Right renal pelvis (tissue), 4 donors: Measurements from ENCODE around the gene STARD3. TPM values are rescaled to one million over a fixed set of nuclear protein-coding genes. Genes with fewer than 3 reads are reported as not detected.

ENCODE experiments used
- DNase-seq, 4 donors: peaks; one replicate each; pipeline ENCODE4 v3.0.0-alpha.2; 2013; ENCODE audit warnings: low read depth in 4 of 4, low spot score in 3 of 4, missing footprints in 1 of 4
- polyA plus RNA-seq, 4 donors: library from polyadenylated mRNA; unstranded; fragments of 120-200 nt; gene quantifications; one replicate each; pipeline ENCODE4 v1.2.1, GENCODE V29; 2013; ENCODE audit not compliant: insufficient read length in 4 of 4

The STARD3 gene
- polyA plus RNA-seq, 4 donors, result 43.9 to 57.6 (median 48.6) TPM

DNA sequence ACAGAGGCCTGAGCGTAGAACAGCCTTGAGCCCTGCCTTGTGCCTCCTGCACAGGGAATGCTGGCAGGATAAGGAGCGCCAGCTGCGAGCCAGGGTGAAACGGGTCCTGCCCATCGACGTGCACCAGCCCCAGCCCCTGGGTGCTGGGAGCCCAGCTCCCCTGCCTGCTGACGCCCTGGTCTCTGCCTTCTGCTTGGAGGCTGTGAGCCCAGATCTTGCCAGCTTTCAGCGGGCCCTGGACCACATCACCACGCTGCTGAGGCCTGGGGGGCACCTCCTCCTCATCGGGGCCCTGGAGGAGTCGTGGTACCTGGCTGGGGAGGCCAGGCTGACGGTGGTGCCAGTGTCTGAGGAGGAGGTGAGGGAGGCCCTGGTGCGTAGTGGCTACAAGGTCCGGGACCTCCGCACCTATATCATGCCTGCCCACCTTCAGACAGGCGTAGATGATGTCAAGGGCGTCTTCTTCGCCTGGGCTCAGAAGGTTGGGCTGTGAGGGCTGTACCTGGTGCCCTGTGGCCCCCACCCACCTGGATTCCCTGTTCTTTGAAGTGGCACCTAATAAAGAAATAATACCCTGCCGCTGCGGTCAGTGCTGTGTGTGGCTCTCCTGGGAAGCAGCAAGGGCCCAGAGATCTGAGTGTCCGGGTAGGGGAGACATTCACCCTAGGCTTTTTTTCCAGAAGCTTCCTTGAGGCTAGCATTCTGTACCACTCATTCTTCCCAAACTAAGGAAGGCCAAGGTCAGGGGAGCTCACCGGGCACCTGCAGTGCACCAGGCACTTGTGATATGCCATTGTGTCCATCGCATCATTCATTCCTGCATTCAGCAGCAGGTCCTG, 33.2 kb downstream of the STARD3 start:
- no peak for DNase-seq

DNA sequence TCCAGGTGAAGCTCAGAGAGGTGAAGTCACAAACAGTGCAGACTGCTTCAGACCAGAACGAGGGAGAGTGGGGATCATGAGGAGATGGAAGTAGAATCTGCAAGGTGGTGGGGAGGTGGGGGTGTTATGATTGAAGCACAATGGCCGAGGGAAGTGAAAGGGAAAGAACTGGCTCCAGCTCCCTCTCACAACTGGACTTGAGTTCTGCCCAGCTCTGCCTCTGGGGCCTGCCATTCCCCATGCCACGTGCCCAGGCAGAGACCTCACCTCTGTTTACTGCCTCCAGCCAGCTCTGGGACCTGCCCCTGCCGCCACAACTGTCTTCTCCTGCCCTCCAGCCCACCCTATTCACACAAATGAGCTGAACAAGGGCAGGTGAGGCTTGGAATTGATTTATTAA, 33.8 kb downstream of the STARD3 start:
- DNase-seq, result no peak

DNA sequence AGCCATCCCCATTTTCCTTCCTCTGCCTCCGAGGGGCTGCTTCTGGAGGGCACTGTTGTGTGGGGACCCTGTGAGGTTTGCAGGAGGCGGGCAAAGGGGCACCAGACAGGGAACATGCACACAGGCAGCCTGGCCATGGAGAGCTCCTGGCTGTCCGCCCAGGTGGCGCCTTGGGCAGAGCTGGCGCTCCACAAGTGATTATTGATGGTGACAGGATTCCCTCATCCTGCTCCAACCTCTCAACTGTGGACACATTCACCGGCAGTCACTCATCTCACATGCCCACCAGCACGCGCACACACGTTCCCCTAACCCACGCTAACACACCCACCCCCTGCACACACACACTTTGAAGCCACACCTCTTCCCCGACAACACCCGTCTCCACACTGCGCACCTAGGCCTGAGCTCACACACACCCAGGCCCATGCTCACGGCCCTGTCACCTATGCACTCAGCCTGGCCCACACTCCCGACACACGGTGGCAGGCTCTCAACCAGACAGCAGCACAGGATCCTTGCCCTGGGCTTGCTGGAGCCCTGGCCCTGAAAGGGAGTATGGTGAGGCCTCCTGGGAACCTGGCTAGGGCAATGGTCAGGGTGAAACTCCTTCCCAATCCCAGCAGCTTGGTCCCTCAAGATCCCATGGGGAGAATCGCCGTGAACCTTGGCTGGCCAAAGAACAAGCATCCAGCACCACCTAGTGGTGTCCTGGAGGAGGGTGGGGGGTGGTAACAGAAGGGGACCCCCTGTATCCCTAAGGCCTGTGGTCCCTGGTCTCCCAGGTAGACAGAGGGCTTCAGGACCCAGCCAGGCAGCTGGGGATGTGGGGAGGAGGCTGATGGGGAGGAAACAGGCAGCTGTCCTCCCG, 34.9 kb downstream of the STARD3 start:
- DNase-seq, result no peak

DNA sequence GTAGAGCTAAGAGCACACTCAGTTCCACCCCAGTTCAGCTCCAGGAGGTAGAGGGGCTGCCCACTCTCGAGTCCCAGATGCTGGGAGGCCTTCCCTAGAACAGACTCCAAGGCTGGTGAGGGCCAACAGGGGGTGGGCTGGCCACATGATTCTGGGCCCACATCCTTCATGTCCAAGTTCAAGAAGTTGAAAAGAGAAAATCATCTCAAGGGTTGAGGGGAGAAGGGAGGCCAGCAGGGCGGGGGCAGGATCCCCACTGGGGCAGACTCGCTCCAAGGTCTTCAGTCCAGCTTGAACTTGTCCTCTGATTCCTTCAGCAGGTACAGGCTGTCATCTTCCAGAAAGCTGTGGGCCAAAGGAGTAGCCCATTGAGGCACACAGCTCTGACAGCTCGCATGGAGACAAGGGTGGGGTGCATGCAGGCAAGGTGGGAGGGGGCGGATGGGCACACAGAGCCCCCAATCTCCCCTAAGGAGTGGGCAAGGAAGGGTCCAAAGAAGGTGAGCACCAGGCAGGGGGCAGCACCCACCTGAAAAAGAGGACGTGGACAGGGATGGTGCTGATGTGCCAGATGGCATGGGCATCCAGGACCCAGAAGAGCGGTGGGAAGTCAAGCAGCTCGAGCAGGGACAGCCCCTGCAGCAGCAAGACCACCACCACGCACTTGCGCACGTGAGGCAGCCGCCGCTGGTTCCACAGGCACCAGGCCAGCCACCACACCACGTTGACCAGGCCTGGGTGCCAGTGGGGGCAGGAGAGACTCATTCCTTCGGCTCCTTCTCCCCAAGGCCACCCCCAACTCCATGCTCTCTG, 35.8 kb downstream of the STARD3 start:
- no peak for DNase-seq

DNA sequence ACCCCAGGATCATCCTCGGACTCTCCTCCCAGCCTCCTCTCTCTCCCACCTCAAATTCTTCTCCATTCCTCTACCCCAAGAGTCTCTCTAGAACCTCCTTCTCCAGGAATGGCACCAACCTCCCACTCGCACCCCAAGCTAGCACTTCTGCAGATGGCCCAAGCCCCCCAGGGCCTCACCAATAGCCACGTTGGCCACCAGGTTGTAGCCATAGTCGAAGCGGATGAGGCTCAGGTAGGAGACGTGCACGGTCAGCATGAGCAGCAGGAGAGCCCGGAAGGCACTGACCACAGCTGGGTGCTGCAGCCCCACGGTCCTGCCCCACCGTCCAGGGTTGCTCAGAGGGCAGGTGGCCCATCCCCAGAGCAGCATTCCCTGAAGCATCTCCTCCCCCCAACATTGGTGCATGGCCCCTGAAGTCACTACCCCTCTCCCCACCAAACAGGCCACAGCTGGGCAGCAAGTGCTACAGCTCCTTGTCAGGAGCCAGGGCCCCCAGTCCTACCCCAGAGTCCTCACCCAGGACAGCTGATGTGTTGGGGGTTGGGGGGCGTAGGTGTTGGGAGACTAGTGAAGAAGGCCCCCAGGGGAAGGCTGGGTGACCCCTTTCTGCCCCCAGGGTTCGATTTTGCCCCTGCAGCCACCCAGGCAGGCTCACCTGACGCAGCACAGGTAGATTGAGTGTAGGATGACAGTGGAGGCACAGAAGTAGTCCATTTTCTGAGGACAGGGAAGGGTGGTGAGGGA, 36.6 kb downstream of the STARD3 start:
- DNase-seq, result no peak

DNA sequence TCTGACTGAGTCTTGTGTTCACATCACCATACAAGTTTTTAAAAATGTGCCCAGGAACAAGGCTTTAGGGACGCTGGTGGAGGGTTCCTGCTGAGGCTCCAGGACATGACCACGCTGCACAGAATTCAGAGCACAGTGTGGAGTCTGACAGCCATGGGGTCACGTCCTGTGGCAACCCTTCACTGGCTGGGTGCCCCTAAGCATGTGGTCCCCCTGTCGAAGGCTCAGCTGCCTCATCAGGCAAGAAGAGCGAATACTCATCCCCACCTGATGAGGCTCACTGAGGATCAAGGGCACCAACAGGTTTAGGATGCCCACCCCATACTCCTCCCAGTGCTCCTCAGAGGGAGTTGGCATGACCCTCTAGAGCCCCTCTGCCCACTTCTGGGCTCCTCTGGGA, 37.2 kb downstream of the STARD3 start:
- DNase-seq, result no peak

DNA sequence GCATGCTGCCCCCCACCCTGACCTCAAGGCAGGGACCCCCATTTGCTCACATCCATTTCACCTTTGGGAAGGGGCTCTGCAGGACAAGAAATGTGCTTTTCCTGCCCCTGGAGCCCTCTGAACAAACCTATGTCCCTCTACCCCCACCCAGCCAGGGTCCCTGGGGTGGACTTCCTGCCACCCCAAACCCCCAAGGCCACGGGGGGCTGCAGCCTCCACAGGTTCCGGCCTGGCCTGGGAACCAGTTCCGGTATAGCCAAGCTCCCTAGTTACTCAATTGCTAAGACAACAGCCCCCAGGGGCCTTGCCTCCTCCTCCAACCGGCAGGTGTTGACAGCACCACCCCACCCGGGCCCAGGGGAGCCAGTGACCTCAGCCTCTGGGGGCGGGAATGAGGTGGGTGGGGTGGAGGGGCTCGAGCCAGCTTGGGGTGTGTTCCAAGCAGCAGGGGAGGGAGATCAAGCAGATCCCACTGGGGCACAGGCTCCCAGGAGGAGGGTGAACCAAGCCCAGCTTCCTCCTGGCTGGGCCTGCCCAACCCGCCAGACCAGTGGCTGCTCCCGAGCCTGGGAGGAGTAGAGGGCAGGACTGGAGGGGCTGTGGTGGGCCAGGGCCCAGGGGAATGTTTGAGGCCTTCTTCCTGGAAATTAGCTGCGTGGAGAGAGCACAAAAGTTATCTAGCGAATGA, 37.9 kb downstream of the STARD3 start:
- no peak for DNase-seq

DNA sequence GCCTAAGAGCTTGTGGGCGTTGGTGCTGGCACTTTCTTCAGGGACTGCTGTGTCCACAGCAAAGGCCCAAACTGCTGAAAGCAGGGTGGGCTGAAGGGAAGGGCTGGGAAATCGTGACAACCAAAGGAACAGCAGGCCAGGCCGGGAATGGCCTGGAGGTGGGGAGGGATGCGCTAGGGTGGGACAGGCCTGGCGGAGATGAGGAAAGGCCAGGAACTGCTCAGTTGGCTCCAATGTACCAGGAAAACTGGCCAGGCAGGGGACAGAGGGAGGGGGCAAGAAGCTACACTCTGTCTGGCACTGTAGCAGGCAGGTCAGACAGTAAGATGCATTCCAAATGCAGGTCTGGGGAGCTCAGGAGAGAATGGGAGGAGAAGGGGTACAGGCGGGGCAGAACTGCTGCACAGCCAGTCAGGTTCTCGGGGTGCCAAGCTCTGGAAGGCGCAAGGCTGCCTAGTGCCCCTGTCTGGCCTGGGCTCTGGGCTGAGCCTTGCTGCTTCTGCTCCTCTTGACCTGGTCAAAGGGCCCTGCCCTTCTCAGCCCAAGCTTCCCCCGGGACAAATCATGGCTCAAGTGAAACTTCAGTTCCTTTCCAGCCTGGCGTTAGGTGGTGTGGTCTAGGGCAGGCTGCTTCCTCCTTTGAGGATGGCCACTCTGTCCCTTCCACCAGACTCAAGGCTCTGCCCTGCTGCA, 38.6 kb downstream of the STARD3 start:
- DNase-seq, result no peak

DNA sequence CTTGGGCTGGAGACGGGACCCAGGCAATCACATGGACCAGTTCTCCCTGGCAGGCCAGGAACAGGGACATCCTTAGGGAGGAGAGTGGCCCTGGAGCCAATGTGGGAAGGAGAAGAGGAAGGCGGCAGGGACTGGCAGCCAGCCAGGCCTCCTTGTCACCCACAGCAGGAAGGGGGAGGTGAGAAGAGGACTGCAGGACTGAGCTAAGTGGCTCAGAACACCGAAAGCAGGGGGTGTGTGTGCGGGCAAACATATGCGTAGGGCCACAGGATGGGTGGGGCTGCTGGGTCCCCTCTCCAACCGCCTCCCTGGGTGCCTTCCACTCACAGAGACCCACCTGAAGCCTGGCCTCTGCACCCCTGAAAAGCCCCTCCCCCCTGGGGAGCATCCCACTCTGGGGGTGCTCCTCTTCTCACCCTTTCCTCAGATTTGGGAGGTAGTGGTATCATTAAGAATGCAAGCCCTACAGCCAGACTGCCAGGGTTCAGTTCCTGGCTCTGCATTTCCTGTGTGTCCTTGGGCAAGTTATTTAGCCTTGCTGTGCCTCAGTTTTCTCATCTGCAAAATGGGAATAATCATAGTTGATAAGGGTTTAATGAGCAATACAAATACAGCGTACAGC, 39.4 kb downstream of the STARD3 start:
- DNase-seq, result no peak

DNA sequence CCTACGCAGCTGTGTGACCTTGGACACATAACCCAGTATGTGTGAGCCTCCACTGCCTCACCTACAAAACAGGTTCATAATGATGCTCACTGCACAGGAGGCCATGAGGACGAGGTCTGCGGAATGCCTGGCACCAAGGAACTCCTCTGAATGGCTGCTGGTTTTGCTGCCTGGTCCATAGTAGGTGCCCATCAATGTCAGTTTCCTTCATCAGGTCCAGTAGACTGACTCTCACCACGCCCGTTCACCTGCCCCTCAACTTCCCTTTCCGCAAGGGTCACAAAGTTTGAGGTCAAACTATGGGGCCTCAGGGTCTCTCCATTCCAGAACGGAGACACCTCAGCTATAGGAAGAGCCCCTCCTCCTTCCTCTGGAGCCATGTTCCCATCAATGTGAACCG, 40.1 kb downstream of the STARD3 start:
- DNase-seq, result no peak

DNA sequence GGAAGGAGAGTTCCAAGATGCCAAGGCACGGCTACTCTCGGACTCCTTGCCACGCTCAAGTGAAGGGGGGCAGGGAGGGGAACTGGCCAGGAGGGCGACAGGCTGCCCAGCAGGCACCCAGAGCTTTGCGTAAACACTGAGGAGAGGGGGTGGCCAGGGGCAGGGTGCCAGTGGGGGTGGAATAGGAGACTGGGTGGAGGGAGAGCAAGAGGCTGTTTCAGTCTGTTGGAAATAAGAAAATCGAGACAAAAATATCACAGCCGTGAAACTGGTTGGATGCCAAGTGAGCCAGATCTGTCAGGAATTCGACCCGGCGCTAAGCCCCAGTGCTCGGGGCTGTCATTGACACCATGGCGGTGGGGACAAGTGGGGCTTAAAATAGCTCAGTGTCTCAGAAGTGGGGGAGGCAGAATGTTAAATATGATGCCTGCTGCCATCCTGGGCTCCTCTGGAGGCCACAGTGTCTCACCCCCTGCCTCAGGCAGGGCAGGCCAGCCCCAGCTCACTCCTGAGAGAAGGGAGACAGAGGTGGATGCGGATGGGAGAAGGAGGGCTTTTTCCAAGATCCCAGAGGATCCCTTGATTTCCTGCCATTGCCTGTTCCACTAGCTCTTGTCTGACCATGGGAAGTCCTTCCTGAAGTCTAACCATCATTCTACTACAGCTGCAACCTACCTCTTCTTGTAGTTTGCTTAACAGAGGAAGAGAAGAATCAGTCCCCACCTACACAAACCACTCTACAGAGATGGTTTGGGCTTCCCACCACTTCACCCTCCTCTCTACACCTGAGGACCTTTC, 40.8 kb downstream of the STARD3 start:
- no peak for DNase-seq

DNA sequence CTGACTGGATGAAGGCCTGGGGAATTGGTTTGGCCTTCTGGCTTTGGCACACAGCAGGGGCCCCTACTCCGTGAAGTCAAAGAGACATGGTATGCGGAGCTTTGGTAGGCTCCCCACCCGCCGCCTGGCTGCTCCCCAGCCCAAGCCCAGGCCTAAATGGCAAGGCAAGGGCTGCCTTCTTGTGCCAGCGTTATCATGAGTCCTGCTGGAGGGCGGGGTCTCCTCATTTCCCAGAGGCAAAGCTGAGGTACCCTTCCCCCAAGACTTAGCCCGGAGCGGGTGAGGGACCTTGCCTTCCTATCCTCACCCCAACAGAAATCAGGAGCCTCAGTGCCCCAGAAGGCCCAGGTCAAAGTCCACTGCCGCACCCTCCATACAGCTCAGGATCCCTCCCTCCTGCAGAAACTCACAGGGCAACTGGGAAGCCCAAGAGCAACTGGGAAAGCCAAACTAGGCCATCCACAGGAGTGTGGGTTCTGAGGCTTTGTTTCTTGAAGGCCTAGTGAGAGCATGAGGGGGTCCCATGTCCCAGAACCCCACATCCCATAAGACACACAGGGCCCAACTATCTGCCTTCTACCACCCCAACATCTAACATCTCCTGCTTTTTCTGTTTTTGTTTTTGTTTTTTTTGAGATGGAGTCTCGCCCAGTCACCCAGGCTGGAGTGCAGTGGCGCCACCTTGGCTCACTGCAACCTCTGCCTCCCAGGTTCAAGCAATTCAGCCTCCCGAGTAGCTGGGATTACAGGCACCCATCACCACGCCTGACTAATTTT, 41.6 kb downstream of the STARD3 start:
- DNase-seq, result no peak

DNA sequence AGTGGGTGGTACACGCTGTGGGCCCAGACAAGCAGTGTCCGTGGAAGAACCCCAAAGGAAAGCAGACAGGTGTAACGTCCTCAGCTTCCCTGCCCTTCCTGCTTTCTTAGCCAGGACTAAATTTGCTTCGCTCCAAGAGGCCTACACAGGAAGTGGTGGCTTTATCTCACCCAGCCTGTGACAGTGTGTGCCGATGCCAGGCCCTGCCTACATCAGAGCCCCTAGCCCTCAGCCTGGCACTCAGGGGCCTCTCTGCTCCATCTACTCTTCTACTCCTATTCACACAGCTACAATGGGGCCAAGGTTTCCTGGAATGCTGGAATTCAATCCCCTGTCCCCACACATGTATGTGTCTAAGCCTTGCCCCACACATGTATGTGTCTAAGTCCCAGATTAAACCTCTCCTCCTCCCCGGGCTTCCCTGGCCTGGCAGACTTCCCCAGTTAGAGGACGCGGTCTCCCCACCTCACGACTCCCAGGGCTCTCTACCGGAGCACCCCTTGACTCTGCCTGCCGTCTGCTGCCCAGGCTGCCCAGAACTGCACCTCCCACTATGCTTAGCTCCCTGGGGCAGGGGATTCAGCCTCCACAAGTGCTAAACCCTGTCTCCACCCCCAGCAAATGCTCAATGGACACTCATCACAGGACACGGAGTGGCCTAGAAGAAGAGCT, 42.7 kb downstream of the STARD3 start:
- no peak for DNase-seq

DNA sequence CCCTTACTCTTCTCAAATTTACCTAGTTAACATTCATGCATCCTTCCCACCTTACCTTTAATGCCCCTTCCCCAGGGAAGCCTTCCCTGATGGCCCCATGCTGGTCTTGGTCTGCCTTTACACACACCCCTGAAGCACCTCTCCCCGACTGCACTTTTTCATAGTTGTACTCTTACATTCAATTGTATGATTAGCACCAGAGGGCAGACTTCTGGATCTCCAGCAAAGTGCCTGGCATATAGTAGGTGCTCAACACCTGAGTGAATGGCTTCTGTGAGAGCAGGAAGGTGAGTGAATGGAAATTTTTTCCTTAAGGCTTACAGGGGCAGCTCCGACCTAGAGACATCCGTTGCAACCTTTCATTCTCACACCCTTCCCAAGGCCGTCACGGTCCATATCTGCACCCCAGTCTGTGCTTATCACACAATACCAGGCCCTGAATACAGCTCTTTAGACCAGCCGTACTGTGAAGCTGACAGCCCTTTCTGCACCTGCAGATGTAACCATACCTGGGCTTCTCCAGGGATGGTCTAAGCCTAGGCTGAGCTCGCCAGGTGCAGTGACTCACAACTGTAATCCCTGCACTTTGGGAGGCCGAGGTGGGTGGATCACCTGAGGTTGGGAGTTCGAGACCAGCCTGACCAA, 46.5 kb downstream of the STARD3 start:
- DNase-seq, result no peak

DNA sequence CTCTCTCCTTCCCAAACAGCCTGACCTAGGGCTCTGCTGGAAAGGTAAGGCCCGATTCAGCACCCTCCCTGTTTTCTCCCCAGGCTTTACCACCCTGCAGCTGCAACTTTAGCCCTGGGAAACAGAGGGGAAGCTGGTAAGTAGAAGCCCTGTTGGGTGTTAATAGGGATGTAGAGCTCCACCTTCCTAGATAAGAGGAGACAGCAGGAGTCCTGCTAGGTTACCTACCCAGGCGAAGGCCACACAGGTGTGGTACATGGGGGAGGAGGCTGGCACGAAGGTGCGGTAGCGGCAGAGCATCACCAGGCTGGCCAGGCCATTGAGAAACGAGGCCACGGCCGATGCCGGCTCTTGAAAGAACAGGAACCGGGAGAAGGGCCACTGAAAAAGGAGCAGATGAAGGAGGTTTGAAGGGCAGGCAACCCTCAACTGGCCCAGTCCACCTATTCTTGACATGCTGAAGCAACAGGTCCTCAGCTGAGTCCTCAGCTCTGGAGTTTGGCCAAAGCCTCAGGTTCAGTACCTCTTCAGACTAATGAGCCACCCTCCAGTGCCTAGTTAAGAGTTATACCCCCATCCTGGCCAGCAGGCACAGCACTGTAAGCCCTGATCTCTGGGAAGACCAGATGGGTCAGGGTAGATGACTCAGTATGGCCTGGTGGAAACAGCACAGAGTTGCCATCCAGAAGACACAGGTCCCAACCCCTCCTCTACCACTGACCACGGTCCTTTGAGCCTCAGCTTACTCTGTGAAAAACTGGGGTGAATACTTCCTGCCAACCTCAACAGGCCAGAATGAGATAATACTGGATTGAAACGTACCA, 47.6 kb downstream of the STARD3 start:
- no peak for DNase-seq
